NB4 (cell line): Measurements from ENCODE around the gene DEPDC4.
A peak's percentile ranks its signal among the peaks of the same experiment; 100 is the strongest.

Experiments
- DNase-seq: peaks from one replicate; pipeline ENCODE4 v3.0.0; 2010; ENCODE audit warnings: low read depth
- H3K4me3 ChIP-seq: one replicate; pipeline ENCODE4 v1.5.1; 2011; ENCODE audit warnings: mild to moderate bottlenecking, low read depth, low read length, moderate library complexity
- CTCF ChIP-seq: IDR thresholded peaks from one replicate; pipeline ENCODE4 v1.5.1; 2012; ENCODE audit warnings: low read depth, low read length
- MAX ChIP-seq: IDR thresholded peaks from 2 replicates; pipeline ENCODE4 v1.6.1; 2011; ENCODE audit warnings: low read depth, low read length
- MYC ChIP-seq: IDR thresholded peaks from 2 replicates; pipeline ENCODE4 v1.6.1; 2011; ENCODE audit warnings: low read depth, low read length
- POLR2A ChIP-seq: IDR thresholded peaks from 2 replicates; pipeline ENCODE4 v1.6.1; 2011; ENCODE audit warnings: mild to moderate bottlenecking; ENCODE audit not compliant: insufficient read length; ENCODE audit errors: extremely low read depth

Gene DEPDC4

GRCh38 chr12:100199023-100199346 is 67.9 kb downstream of the DEPDC4 start:
- TF ChIP-seq MAX, result no peak
- no peak for TF ChIP-seq MYC
- no peak for TF ChIP-seq CTCF
- no peak for TF ChIP-seq POLR2A
- peak overlapping the region; percentile 100 for H3K4me3 ChIP-seq
- DNase-seq, result no peak

GRCh38 chr12:100197486-100197885 is 69.4 kb downstream of the DEPDC4 start:
- TF ChIP-seq MAX, result no peak
- TF ChIP-seq POLR2A, result no peak
- TF ChIP-seq CTCF, result no peak
- TF ChIP-seq MYC, result no peak
- DNase-seq, result no peak
- no peak overlapping the region for H3K4me3 ChIP-seq

DNA sequence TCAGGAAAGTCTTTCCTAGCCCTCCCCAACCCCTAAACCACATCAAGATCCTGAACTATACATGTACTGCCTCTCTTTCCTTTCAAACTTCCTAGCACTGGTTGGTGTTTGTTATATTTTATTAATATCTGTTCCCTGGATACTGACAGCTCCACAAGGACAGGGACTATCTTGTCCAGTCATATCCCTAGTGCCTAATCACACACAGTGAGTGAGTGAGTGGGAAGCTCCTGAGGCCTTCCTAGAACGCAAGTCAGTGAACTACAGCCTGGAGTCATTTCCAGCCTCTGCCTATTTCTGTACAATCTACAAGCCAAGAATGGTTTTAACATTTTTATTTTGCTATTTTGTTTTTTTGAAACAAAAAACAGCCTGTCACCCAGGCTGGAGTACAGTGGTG is 73.8 kb downstream of the DEPDC4 start:
- DNase-seq, result no peak
- H3K4me3 ChIP-seq, result no peak overlapping the region
- TF ChIP-seq POLR2A (no peak), CTCF (no peak), MAX (no peak), MYC (no peak)
